K562 (cell line): ENCODE results near the gene MPND. TPM values are rescaled to one million over a fixed set of nuclear protein-coding genes. Genes with fewer than 3 reads are reported as not detected.
A peak's percentile ranks its signal among the peaks of the same experiment; 100 is the strongest.
"Not testable (repeated sequence)": the region's sequence is repeated elsewhere in the genome, so short reads cannot be mapped to it uniquely, and the experiment has no call there.

Experiments
- ATAC-seq: fragments of 200-7000 bp; cut with Tn5 transposase; 3 replicates; pipeline ENCODE4 v1.9.1; 2020; ENCODE audit warnings: moderate library complexity
- BruUV-seq: library from RNA; stranded (reverse); fragments of 400-500 nt; replicated peaks from 2 replicates; lab custom pipeline; 2021; lab: Mats Ljungman, UMichigan
- CTCF ChIA-PET: fragments of 300-600 bp; formaldehyde crosslinking; extraction: SDS; loops from one replicate; lab custom pipeline; 2021; ENCODE audit warnings: low intra/inter-chr PET ratio; lab: Yijun Ruan, JAX
- POLR2A ChIA-PET: fragments of 300-600, 350-650 bp; sonication (Branson Sonifier 250); formaldehyde crosslinking; extraction: SDS; loops from one replicate; lab custom pipeline; 2021; ENCODE audit warnings: antibody characterized with exemption, inconsistent platforms; lab: Yijun Ruan, JAX
- DNase-seq, 4 experiments: peaks; one replicate each; pipeline versions ENCODE4 v3.0.0 to v3.0.0-alpha.2; 2011 to 2018; ENCODE audit warnings: low spot score in 3 of 4, mixed read lengths in 3 of 4; ENCODE audit errors: extremely low read depth in 1 of 4
- FAIRE-seq: peaks from 2 replicates; lab custom pipeline; 2011; peaks lifted over from hg19 to GRCh38; lab: Jason Lieb, UNC
- H2AFZ ChIP-seq: 2 replicates; pipeline ENCODE4 v1.6.0; 2011; ENCODE audit warnings: low read depth, low read length, control low read depth, inconsistent platforms
- H3K27ac ChIP-seq: fragments of 200-600 bp; 3 replicates; pipeline ENCODE4 v1.8.0; 2011; ENCODE audit warnings: low read depth, mild to moderate bottlenecking, control low read depth, inconsistent platforms, low read length, moderate library complexity, mixed read lengths; ENCODE audit errors: extremely low read depth
- H3K27me3 ChIP-seq, 2 experiments: fragments of 300-600 bp in 1 of 2; 2 replicates in 1 of 2; 3 replicates in 1 of 2; pipeline versions ENCODE4 v1.6.0 to v1.8.0; 2011; ENCODE audit warnings: inconsistent platforms in 2 of 2, low read length in 2 of 2, mild to moderate bottlenecking in 1 of 2, mixed read lengths in 1 of 2, moderate library complexity in 1 of 2; ENCODE audit not compliant: control insufficient read depth in 2 of 2, insufficient read depth in 2 of 2
- H3K36me3 ChIP-seq: fragments of 300-600 bp; 3 replicates; pipeline ENCODE4 v1.8.0; 2011; ENCODE audit warnings: mild to moderate bottlenecking, low read length, inconsistent platforms; ENCODE audit not compliant: control insufficient read depth, insufficient read depth
- H3K4me1 ChIP-seq, 2 experiments: fragments of 200-600 bp in 1 of 2; replicated peaks in 1 of 2; 2 replicates in 1 of 2; 3 replicates in 1 of 2; pipeline versions ENCODE4 v1.5.1 to v1.8.0; 2011; ENCODE audit warnings: inconsistent platforms in 2 of 2, low read length in 2 of 2, mild to moderate bottlenecking in 1 of 2, mixed read lengths in 1 of 2, moderate library complexity in 1 of 2; ENCODE audit not compliant: control insufficient read depth in 2 of 2, insufficient read depth in 2 of 2
- H3K4me2 ChIP-seq: 2 replicates; pipeline ENCODE4 v1.6.1; 2011; ENCODE audit warnings: low read length, control low read depth, inconsistent platforms, mixed read lengths; ENCODE audit not compliant: insufficient read depth
- H3K4me3 ChIP-seq: fragments of 200-600 bp; sonication (generic), shearing (Covaris generic); 2 replicates; pipeline ENCODE4 v1.5.1; 2016; ENCODE audit warnings: control low read depth, inconsistent platforms
- H3K79me2 ChIP-seq: fragments of 200-600 bp; 3 replicates; pipeline ENCODE4 v1.8.0; 2011; ENCODE audit warnings: low read length, inconsistent platforms; ENCODE audit not compliant: control insufficient read depth, insufficient read depth
- H3K9ac ChIP-seq, 2 experiments: 2 replicates each; pipeline versions ENCODE4 v1.6.0 to v1.6.1; 2011; ENCODE audit warnings: low read depth in 2 of 2, low read length in 2 of 2, control low read depth in 1 of 2, inconsistent platforms in 1 of 2, mild to moderate bottlenecking in 1 of 2, mixed read lengths in 1 of 2; ENCODE audit not compliant: insufficient read depth in 1 of 2
- H3K9me1 ChIP-seq: one replicate; pipeline ENCODE4 v1.6.0; 2011; ENCODE audit warnings: inconsistent platforms, mild to moderate bottlenecking, low read length, moderate library complexity; ENCODE audit not compliant: control insufficient read depth, insufficient read depth
- H3K9me3 ChIP-seq: replicated peaks from 2 replicates; pipeline ENCODE4 v1.5.1; 2011; ENCODE audit warnings: low read depth, low read length, inconsistent platforms; ENCODE audit not compliant: control insufficient read depth, insufficient read depth
- H4K20me1 ChIP-seq: replicated peaks from 2 replicates; pipeline ENCODE4 v1.6.1; 2011; ENCODE audit warnings: low read length, inconsistent platforms, mixed read lengths; ENCODE audit not compliant: control insufficient read depth, insufficient read depth
- CHD1 ChIP-seq: fragments of 200-600 bp; sonication (generic); IDR thresholded peaks from one replicate; pipeline ENCODE4 v1.6.1; 2012; ENCODE audit warnings: mild to moderate bottlenecking, moderate library complexity, low read length, inconsistent platforms
- DPF2 ChIP-seq: fragments of 450-650 bp; IDR thresholded peaks from 2 replicates; pipeline ENCODE4 v1.6.1; 2016
- EP400 ChIP-seq: fragments of 450-650 bp; IDR thresholded peaks from 2 replicates; pipeline ENCODE4 v1.6.1; 2017; ENCODE audit warnings: antibody characterized with exemption, mild to moderate bottlenecking, moderate library complexity
- MIER1 ChIP-seq: fragments of 450-650 bp; IDR thresholded peaks from 2 replicates; pipeline ENCODE4 v1.6.1; 2016; ENCODE audit warnings: antibody characterized with exemption, mild to moderate bottlenecking, low read depth
- NFRKB ChIP-seq: fragments of 450-650 bp; IDR thresholded peaks from 2 replicates; pipeline ENCODE4 v1.6.1; 2016; ENCODE audit warnings: low read depth
- SMARCA4 ChIP-seq: fragments of 450-650 bp; IDR thresholded peaks from 2 replicates; pipeline ENCODE4 v1.6.1; 2016
- SMARCA5 ChIP-seq: fragments of 450-650 bp; IDR thresholded peaks from 2 replicates; pipeline ENCODE4 v1.6.1; 2016
- TBP ChIP-seq: optimal IDR thresholded peaks from 2 replicates; pipeline ENCODE3; 2011; ENCODE audit warnings: low read depth, low read length, improper control_type of control experiment
- YY1 ChIP-seq, 3 experiments: IDR thresholded peaks; 2 replicates each; pipeline ENCODE4 v1.6.1; 2011; ENCODE audit warnings: low read length in 2 of 3, mild to moderate bottlenecking in 2 of 3, moderate library complexity in 2 of 3, borderline replicate concordance in 1 of 3, control low read depth in 1 of 3, low read depth in 1 of 3; ENCODE audit not compliant: insufficient read depth in 3 of 3, insufficient replicate concordance in 2 of 3, control insufficient read depth in 1 of 3, insufficient read length in 1 of 3; ENCODE audit errors: extremely low read depth in 1 of 3
- ZBTB7A ChIP-seq: IDR thresholded peaks from 2 replicates; pipeline ENCODE4 v1.6.1; 2011; ENCODE audit warnings: low read depth, mild to moderate bottlenecking, low read length, moderate library complexity, borderline replicate concordance; ENCODE audit not compliant: control insufficient read depth
- ZNF407 ChIP-seq: fragments of 450-650 bp; IDR thresholded peaks from 2 replicates; pipeline ENCODE4 v1.6.1; 2016; ENCODE audit warnings: low read depth
- WGBS: fragments of 100-300 bp; shearing (Covaris generic); methylation state at CpG from one replicate; pipeline ENCODE4 v1.1.6; 2016; ENCODE audit warnings: low coverage, mixed read lengths; ENCODE audit not compliant: insufficient coverage; ENCODE audit errors: missing lambda C conversion rate; 5-methylcytosine and 5-hydroxymethylcytosine counted together
- in situ Hi-C: fragments of 300-500 bp; cut with MboI; formaldehyde crosslinking; loops from 4 replicates; pipeline ENCODE4 v1.15.0; 2018; ENCODE audit warnings: inconsistent platforms, mixed read lengths
- intact Hi-C: fragments of 100-400 bp; cut with micrococcal nuclease; formaldehyde crosslinking; loops from 2 replicates; pipeline ENCODE4 v1.14.2; 2022
- polyA plus RNA-seq, 8 experiments: library from polyadenylated mRNA; depleted of rRNA in 4 of 8; stranded (reverse) in 5 of 8; unstranded in 3 of 8; fragments of >200 nt; fragmentation: Nextera tagmentation in 2 of 8; fragmentation: Illumina TruSeq in 1 of 8; extraction: Ambion mirVana in 2 of 8; extraction: Trizol in 1 of 8; gene quantifications; 2 replicates each; pipeline versions ENCODE4 v1.2.1 to v1.2.3, GENCODE V29; 2011 to 2014; ENCODE audit warnings: inconsistent platforms in 1 of 8, missing spikeins in 1 of 8
- total RNA-seq, 7 experiments: library from RNA; depleted of rRNA in 6 of 7; stranded (reverse); fragments of >200 nt in 6 of 7; fragmentation: Illumina TruSeq in 2 of 7; extraction: Trizol in 2 of 7; gene quantifications; 2 replicates each; pipeline versions ENCODE4 v1.2.1 to v1.2.3, GENCODE V29; 2011 to 2021; ENCODE audit warnings: low replicate concordance in 1 of 7

Gene MPND
- total and polyA plus RNA-seq, 9 of the 15 experiments (the other 6 are each of a cell fraction or from before 2014, with no cell fraction given): 0.25 to 14.0 (median 3.9) TPM

GRCh38 chr19:4328991-4329681 lies 14.2 kb upstream of the MPND start:
- peak; percentile 82 to 88 (median 86) for DNase-seq
- FAIRE-seq: peak; percentile 89
- H4K20me1 ChIP-seq, H3K9me1 ChIP-seq, H3K9me3 ChIP-seq, in situ Hi-C loops, intact Hi-C loops, H3K36me3 ChIP-seq, H3K27me3 ChIP-seq, CTCF ChIA-PET: not testable (repeated sequence)
- peak overlapping the region; percentile 90; the same call in 1 of the 2 replicates for H2AFZ ChIP-seq
- H3K9ac ChIP-seq: peak overlapping the region; percentile 79 to 99
- H3K4me2 ChIP-seq: peak overlapping the region; percentile 82
- peaks cover 19% of the 10 kb centered on the region for H3K79me2 ChIP-seq
- H3K27ac ChIP-seq: peak overlapping the region; percentile 84
- H3K4me1 ChIP-seq: peaks cover 2 to 42% of the 10 kb centered on the region in 2 experiments; a peak in 3 of 5 replicates
- peak; percentile 64 for ATAC-seq
- peak overlapping the region; percentile 74 for H3K4me3 ChIP-seq
- POLR2A ChIA-PET: interaction anchor here (0.8 to 1.4 kb wide), 3 partner anchors 9 to 14 kb away, joined by 3 to 7 read pairs (median 3); partner anchors contain the start of gene MPND
- BruUV-seq: TSS peak; percentile 65
- under 1% methylated on average over 27 of the region's 35 CpGs for WGBS
- TF ChIP-seq ZNF407 (0 out of 2 replicates have a peak, but pooled peaks have one; percentile 44), SMARCA5 (0 out of 2 replicates have a peak, but pooled peaks have one; percentile 63), NFRKB (0 out of 2 replicates have a peak, but pooled peaks have one; percentile 66), CHD1 (peak; percentile 48), SMARCA4 (0 out of 2 replicates have a peak, but pooled peaks have one; percentile 20), TBP (peak; percentile 39), YY1 (IDR thresholded peaks at IDR 0.05; ENCODE audit: borderline replicate concordance in 1 of 3, control insufficient read depth in 1 of 3, extremely low read depth in 1 of 3, insufficient read depth in 3 of 3, insufficient read length in 1 of 3, insufficient replicate concordance in 2 of 3, low read depth in 1 of 3, low read length in 2 of 3) (peak in 1 of 3 experiments; percentile 13), MIER1 (peak; percentile 74), ZBTB7A (peak; percentile 48; the same call in 1 of the 2 replicates), EP400 (0 out of 2 replicates have a peak, but pooled peaks have one; percentile 38), DPF2 (peak; percentile 64; the same call in 1 of the 2 replicates)
